Stomach (tissue), 9 donors: ENCODE measurements around the gene IGFBP3. TPM values are rescaled to one million over a fixed set of nuclear protein-coding genes. Genes with fewer than 3 reads are reported as not detected.

ENCODE experiments used
- DNase-seq, 2 donors: peaks; one replicate each; pipeline versions ENCODE4 v3.0.0 to v3.0.0-alpha.2; 2013 to 2019
- H3K27ac ChIP-seq, 5 donors: fragments of 200-600 bp in 4 of 5; sonication (generic) in 4 of 5; one replicate each; pipeline ENCODE4 v1.5.1; 2013 to 2019; ENCODE audit warnings: mild to moderate bottlenecking in 1 of 5, moderate library complexity in 1 of 5
- H3K27me3 ChIP-seq, 3 donors: fragments of 200-600 bp; sonication (generic); one replicate each; pipeline ENCODE4 v1.5.1; 2017 to 2019; ENCODE audit warnings: mixed run types in 1 of 3
- H3K36me3 ChIP-seq, 4 donors: fragments of 200-600 bp; sonication (generic); 1 replicate in 3 of 4; 2 replicates in 1 of 4; pipeline ENCODE4 v1.5.1; 2016 to 2019
- H3K4me1 ChIP-seq, 4 donors: fragments of 200-600 bp; sonication (generic); one replicate each; pipeline ENCODE4 v1.5.1; 2016 to 2019
- H3K4me3 ChIP-seq, 4 donors: fragments of 200-600 bp; sonication (generic) in 3 of 4; one replicate each; pipeline ENCODE4 v1.5.1; 2016 to 2019; ENCODE audit warnings: mild to moderate bottlenecking in 1 of 4
- H3K9me3 ChIP-seq, 4 donors: fragments of 200-600 bp; sonication (generic); one replicate each; pipeline ENCODE4 v1.5.1; 2016 to 2019
- CTCF ChIP-seq, 7 experiments: fragments of 450-650 bp in 4 of 7; fragments of 200-600 bp in 3 of 7; sonication (generic) in 3 of 7; IDR thresholded peaks; one replicate each; pipeline ENCODE4 v1.5.1; 2016 to 2019; ENCODE audit warnings: antibody characterized with exemption in 7 of 7, control low read depth in 2 of 7, mild to moderate bottlenecking in 1 of 7
- EP300 ChIP-seq: sonication (generic); formaldehyde crosslinking; IDR thresholded peaks from one replicate; pipeline ENCODE4 v1.6.1; 2017; ENCODE audit warnings: antibody characterized with exemption
- POLR2A ChIP-seq, 4 donors: fragments of 450-650 bp; IDR thresholded peaks; one replicate each; pipeline ENCODE4 v1.6.1; 2016; ENCODE audit warnings: antibody characterized with exemption in 4 of 4, control low read depth in 2 of 4, mild to moderate bottlenecking in 1 of 4, moderate library complexity in 1 of 4
- POLR2AphosphoS5 ChIP-seq, 3 donors: sonication (generic); formaldehyde crosslinking; IDR thresholded peaks; one replicate each; pipeline ENCODE4 v1.6.1; 2016; ENCODE audit warnings: antibody characterized with exemption in 3 of 3
- WGBS, 5 donors: extraction: QIAGEN DNeasy Blood & Tissue Kit in 3 of 5; methylation state at CpG; one replicate each; pipeline versions ENCODE4 v1.1.5 to v1.1.7; 2013 to 2018; 5-methylcytosine and 5-hydroxymethylcytosine counted together
- intact Hi-C: fragments of 100-400 bp; cut with DNase I; formaldehyde crosslinking; loops from one replicate; pipeline ENCODE4 v1.15.1; 2023; ENCODE audit warnings: low total_unique reads
- polyA plus RNA-seq, 3 donors: library from polyadenylated mRNA; stranded (reverse); fragments of 200-250 nt; gene quantifications; one replicate each; pipeline ENCODE4 v1.2.3, GENCODE V29; 2013
- total RNA-seq, 5 donors: library from RNA; depleted of rRNA; stranded (reverse); fragments of >200 nt; gene quantifications; one replicate each; pipeline versions ENCODE4 v1.1.0 to v1.2.3, GENCODE V29; 2014 to 2016
- donor health status: healthy with polysubstance abuse.
- donor health status: Bipolar disorder and iron deficiency.
- donor health status: healthy.

IGFBP3 gene
- total and polyA plus RNA-seq, 8 donors = 12.1 to 218 (median 53.9) TPM

GRCh38 chr7:45893374-45893995 is 27.6 kb downstream of the IGFBP3 start:
- Histone ChIP-seq H3K27me3 (peaks cover 4 to 44% (median 16%) of the 10 kb centered on the region in 3 donors), H3K4me3 (no peak overlapping the region), H3K9me3 (no peaks in the 10 kb centered on the region), H3K27ac (no peak overlapping the region), H3K36me3 (no peaks in the 10 kb centered on the region), H3K4me1 (peaks cover 5 to 11% (median 6%) of the 10 kb centered on the region in 4 donors)
- WGBS, 5 donors = 58 to 66% (median 62%) methylated on average over 5 of the region's 5 CpGs
- intact Hi-C loops = no loop called here
- TF ChIP-seq CTCF (IDR thresholded peaks at IDR 0.05) (no peak), POLR2A (IDR thresholded peaks at IDR 0.05) (no peak), POLR2AphosphoS5 (IDR thresholded peaks at IDR 0.05) (no peak), EP300 (no peak)
- DNase-seq = no peak

- WGBS, 5 donors = 67 to 75% (median 73%) methylated on average over 5 to 6 of the region's 6 CpGs
- Histone ChIP-seq H3K36me3 (no peaks in the 10 kb centered on the region), H3K27me3 (peaks cover 8 to 53% (median 26%) of the 10 kb centered on the region in 3 donors), H3K9me3 (no peaks in the 10 kb centered on the region), H3K4me3 (no peak overlapping the region), H3K4me1 (peaks cover 9 to 16% (median 11%) of the 10 kb centered on the region in 4 donors), H3K27ac (no peak overlapping the region)
- DNase-seq = no peak
- intact Hi-C loops = no loop called here
- no peak for TF ChIP-seq CTCF (IDR thresholded peaks at IDR 0.05)
- no peak for TF ChIP-seq EP300
- TF ChIP-seq POLR2AphosphoS5 (IDR thresholded peaks at IDR 0.05) = no peak
- TF ChIP-seq POLR2A (IDR thresholded peaks at IDR 0.05) = no peak
Observed at GRCh38 chr7:45892407-45893035, 28.6 kb downstream of the IGFBP3 start.

- no peak for TF ChIP-seq POLR2AphosphoS5 (IDR thresholded peaks at IDR 0.05)
- no peak for TF ChIP-seq EP300
- TF ChIP-seq CTCF (IDR thresholded peaks at IDR 0.05) = no peak
- no peak for TF ChIP-seq POLR2A (IDR thresholded peaks at IDR 0.05)
- no peaks in the 10 kb centered on the region for H3K36me3 ChIP-seq
- 70 to 80% (median 72%) methylated on average over 10 of the region's 10 CpGs for WGBS, 5 donors
- no peak for DNase-seq
- no peak overlapping the region for H3K27ac ChIP-seq
- peaks cover 8 to 61% (median 32%) of the 10 kb centered on the region in 3 donors for H3K27me3 ChIP-seq
- intact Hi-C loops = no loop called here
- H3K9me3 ChIP-seq = no peaks in the 10 kb centered on the region
- H3K4me3 ChIP-seq = no peak overlapping the region
- H3K4me1 ChIP-seq = peaks cover 9 to 16% (median 11%) of the 10 kb centered on the region in 4 donors
Observed at GRCh38 chr7:45891462-45892402, 29.3 kb downstream of the IGFBP3 start.

GRCh38 chr7:45890902-45891461 is 30.1 kb downstream of the IGFBP3 start:
- 34 to 45% (median 37%) methylated on average over 6 of the region's 6 CpGs for WGBS, 5 donors

More at GRCh38 chr7:45890902-45891461, 30.1 kb downstream of the IGFBP3 start:
- peaks cover 9 to 16% (median 11%) of the 10 kb centered on the region in 4 donors for H3K4me1 ChIP-seq
- no peak overlapping the region for H3K4me3 ChIP-seq
- H3K27ac ChIP-seq = no peak overlapping the region
- TF ChIP-seq EP300 (no peak), CTCF (IDR thresholded peaks at IDR 0.05) (peak in 4 of 7 experiments; percentile 12 to 51 (median 40))
- peaks cover 8 to 69% (median 32%) of the 10 kb centered on the region in 3 donors for H3K27me3 ChIP-seq
- peak in 1 of 2 donors; percentile 59 for DNase-seq
- intact Hi-C loops = no loop called here
- no peaks in the 10 kb centered on the region for H3K9me3 ChIP-seq
- no peaks in the 10 kb centered on the region for H3K36me3 ChIP-seq
